Pancreas (tissue), 10 donors: ENCODE results near the gene ERVMER34-1. TPM values are rescaled to one million over a fixed set of nuclear protein-coding genes. Genes with fewer than 3 reads are reported as not detected.

ENCODE experiments used
- ATAC-seq, 4 donors: fragments of 200-7000 bp; cut with Tn5 transposase; one replicate each; pipeline versions ENCODE4 v1.8.0 to v1.9.1; 2020; ENCODE audit warnings: mild to moderate bottlenecking in 4 of 4, moderate library complexity in 4 of 4
- DNase-seq, 6 donors: peaks; one replicate each; pipeline ENCODE4 v3.0.0-alpha.2; 2020
- FAIRE-seq: peaks from 2 replicates; lab custom pipeline; 2012; peaks lifted over from hg19 to GRCh38; lab: Jason Lieb, UNC
- H3K27ac ChIP-seq, 4 donors: fragments of 200-600 bp; sonication (generic); 1 replicate in 3 of 4; 2 replicates in 1 of 4; pipeline versions ENCODE4 v1.5.0 to v1.8.0; 2020
- H3K27me3 ChIP-seq, 4 donors: fragments of 200-600 bp; one replicate each; pipeline ENCODE4 v1.8.0; 2021
- H3K36me3 ChIP-seq, 3 donors: fragments of 200-600 bp; sonication (generic) in 1 of 3; one replicate each; pipeline versions ENCODE4 v1.5.0 to v1.8.0; 2020 to 2021
- H3K4me1 ChIP-seq, 3 donors: fragments of 200-600 bp; one replicate each; pipeline ENCODE4 v1.8.0; 2021
- H3K4me3 ChIP-seq, 4 donors: fragments of 200-600 bp; sonication (generic) in 2 of 4; one replicate each; pipeline versions ENCODE4 v1.5.0 to v1.8.0; 2020 to 2021
- H3K9me3 ChIP-seq, 4 donors: fragments of 200-600 bp; one replicate each; pipeline ENCODE4 v1.8.0; 2021
- WGBS, 2 donors: extraction: QIAGEN DNeasy Blood & Tissue Kit; methylation state at CpG; one replicate each; pipeline ENCODE4 v1.1.7; 2013; 5-methylcytosine and 5-hydroxymethylcytosine counted together
- intact Hi-C, 3 donors: fragments of 100-400 bp; cut with DNase I; formaldehyde crosslinking; loops; one replicate each; pipeline versions ENCODE4 v1.11.1 to v1.14.2; 2022
- polyA plus RNA-seq, 2 donors: library from polyadenylated mRNA; stranded (reverse); fragments of 200-250 nt; gene quantifications; one replicate each; pipeline ENCODE4 v1.2.3, GENCODE V29; 2013
- total RNA-seq, 6 donors: library from RNA; stranded (reverse); fragmentation: NEBNext Ultra II Directional in 4 of 6; extraction: Animal tissue kit (Norgen Biotek cat#: 25700) in 4 of 6; gene quantifications; one replicate each; pipeline versions ENCODE4 v1.2.1 to v1.2.4, GENCODE V29; 2021 to 2023
- TF ChIP-seq, protein P1 (sequence below), 4 donors: fragments of 200-600 bp; sonication (generic) in 3 of 4; IDR thresholded peaks; one replicate each; pipeline versions ENCODE4 v1.5.0 to v1.8.0; 2021; ENCODE audit warnings: antibody characterized with exemption in 4 of 4
- donor health status: healthy with polysubstance abuse.
- donor health status: DM: no; HTN: no; CAD: no; lungs with moderate emphysema.
- donor health status: DM: no; HTN: no; CAD: no.
- donor health status: control.
- donor health status: control.
- donor health status: Bipolar disorder and iron deficiency.
- donor health status: DM: yes; HTN: yes; CAD: no.
- donor health status: DM: no; HTN: no; CAD: no.
- donor health status: DM: no; HTN: no; CAD: no.
- donor health status: DM: yes; HTN: yes; CAD: no.

ERVMER34-1 gene
- total and polyA plus RNA-seq, 8 donors, result 0.14 to 1.7 (median 0.29) TPM

DNA sequence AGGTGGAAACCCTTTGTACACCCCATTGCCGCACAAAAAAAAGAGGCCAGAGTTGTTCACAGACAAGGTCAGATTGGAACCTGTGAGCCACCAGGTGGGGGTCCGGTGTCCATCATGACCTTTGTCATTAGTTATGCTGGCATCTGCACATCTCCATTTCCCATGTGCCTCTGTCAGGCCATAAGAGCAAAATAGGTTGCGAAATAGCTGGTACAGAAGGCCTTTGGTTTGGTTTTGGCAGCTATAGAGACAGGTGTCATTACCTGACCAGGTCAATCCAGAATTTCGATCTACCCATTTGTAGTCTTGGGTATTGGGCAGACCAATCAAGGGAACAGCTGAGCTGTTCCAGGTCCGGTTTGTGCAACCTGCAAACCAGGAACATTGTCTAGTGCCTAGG, 6.6 kb downstream of the ERVMER34-1 start:
- TF ChIP-seq, protein P1, sequence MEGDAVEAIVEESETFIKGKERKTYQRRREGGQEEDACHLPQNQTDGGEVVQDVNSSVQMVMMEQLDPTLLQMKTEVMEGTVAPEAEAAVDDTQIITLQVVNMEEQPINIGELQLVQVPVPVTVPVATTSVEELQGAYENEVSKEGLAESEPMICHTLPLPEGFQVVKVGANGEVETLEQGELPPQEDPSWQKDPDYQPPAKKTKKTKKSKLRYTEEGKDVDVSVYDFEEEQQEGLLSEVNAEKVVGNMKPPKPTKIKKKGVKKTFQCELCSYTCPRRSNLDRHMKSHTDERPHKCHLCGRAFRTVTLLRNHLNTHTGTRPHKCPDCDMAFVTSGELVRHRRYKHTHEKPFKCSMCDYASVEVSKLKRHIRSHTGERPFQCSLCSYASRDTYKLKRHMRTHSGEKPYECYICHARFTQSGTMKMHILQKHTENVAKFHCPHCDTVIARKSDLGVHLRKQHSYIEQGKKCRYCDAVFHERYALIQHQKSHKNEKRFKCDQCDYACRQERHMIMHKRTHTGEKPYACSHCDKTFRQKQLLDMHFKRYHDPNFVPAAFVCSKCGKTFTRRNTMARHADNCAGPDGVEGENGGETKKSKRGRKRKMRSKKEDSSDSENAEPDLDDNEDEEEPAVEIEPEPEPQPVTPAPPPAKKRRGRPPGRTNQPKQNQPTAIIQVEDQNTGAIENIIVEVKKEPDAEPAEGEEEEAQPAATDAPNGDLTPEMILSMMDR (IDR thresholded peaks at IDR 0.05), result no peak
- WGBS, 2 donors, result 89 to 94% methylated on average over 5 of the region's 5 CpGs

DNA sequence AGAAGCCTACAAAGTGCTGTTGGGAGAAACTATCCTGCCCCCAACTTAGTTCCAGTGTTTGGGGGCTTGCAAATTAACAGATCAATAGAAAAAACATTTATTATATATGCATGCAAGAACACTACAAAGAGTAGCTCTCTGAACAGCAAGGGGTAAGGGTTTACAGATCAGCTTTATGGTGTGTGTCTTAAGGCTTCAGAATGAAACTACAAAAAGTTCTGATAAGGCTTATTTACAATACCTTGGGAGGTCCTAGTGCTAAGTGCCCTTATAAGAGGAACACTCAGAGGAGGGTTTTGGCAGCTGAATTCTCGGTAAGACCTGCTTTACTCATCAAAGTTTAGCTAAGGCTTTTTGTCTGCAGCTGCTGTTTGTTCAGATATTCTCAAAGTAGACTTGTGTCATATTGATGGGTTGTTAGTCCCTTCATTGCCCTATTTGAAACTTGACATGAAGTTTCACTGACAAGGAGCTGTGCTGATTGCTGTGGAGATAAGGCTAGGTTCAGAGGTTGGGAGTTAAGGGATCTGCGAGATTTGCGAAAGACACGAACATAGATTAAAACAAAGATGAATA, 7.7 kb downstream of the ERVMER34-1 start:
- no peak overlapping the region for H3K27ac ChIP-seq
- DNase-seq (no peak), ATAC-seq (no peak), FAIRE-seq (no peak)
- intact Hi-C loops, result no loop called here
- no peaks in the 10 kb centered on the region for H3K4me1 ChIP-seq
- H3K36me3 ChIP-seq, result no peaks in the 10 kb centered on the region
- TF ChIP-seq, protein P1 (IDR thresholded peaks at IDR 0.05), result no peak
- H3K9me3 ChIP-seq, result no peaks in the 10 kb centered on the region
- WGBS, 2 donors, result 86 to 89% methylated on average over 4 of the region's 4 CpGs
- no peaks in the 10 kb centered on the region for H3K27me3 ChIP-seq
- no peak overlapping the region for H3K4me3 ChIP-seq

More for the DNA sequence above, 6.6 kb downstream of the ERVMER34-1 start:
- no peaks in the 10 kb centered on the region for H3K9me3 ChIP-seq
- no peak overlapping the region for H3K27ac ChIP-seq
- no peaks in the 10 kb centered on the region for H3K27me3 ChIP-seq
- no peak for FAIRE-seq
- H3K4me3 ChIP-seq, result no peak overlapping the region
- no peaks in the 10 kb centered on the region for H3K36me3 ChIP-seq
- H3K4me1 ChIP-seq, result no peaks in the 10 kb centered on the region
- ATAC-seq, result no peak
- DNase-seq, result no peak
- intact Hi-C loops, result no loop called here

DNA sequence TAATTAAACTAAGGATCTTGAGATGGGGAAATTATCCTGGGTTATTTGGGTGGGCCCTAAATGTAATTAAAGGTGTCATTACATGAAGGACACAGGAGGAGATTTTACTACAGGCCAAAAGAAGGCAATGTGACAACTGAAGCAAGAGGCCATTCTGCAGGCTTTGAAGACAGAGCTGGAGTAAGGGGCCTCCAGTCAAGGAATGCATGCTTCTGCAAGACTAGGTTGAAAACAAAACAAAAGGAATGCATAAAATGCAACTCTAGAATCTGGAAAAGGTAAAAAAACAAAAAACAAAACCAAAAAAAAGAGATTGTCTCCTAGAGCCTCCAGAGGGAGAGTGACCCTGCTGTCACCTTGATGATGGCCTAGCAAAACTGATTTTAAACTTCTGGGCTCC, 21.6 kb downstream of the ERVMER34-1 start:
- no peak for ATAC-seq
- H3K4me1 ChIP-seq, result no peaks in the 10 kb centered on the region
- no peaks in the 10 kb centered on the region for H3K9me3 ChIP-seq
- intact Hi-C loops, result no loop called here
- TF ChIP-seq, protein P1 (IDR thresholded peaks at IDR 0.05), result no peak
- DNase-seq, result no peak
- H3K36me3 ChIP-seq, result no peaks in the 10 kb centered on the region
- no peak overlapping the region for H3K4me3 ChIP-seq
- no peaks in the 10 kb centered on the region for H3K27me3 ChIP-seq
- FAIRE-seq, result no peak
- H3K27ac ChIP-seq, result no peak overlapping the region

DNA sequence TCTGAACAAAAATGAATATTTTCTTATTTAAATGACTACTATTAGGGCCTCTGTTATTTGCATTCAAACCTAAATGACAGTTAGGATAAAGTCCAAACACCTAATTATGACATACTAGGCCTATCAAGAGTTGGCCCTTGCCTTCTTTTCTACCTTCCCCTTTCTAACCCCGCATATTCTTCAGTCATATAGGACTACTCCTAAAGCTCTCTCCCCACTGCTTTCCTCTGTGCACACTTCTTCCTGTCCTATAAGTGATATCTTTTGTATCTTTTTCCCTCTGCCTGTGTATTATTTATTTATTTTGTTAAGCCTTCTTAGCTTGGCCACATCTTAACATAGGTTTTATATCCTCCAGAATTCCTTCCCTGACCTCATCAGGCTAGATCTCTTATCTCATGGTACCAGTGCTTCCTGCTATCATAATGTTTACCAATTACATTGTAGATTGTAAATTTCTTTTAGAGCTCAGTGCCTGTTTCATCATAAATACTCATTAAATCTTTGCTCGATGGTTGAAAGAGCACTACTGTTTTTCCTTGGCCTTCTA, 22.5 kb downstream of the ERVMER34-1 start:
- no peaks in the 10 kb centered on the region for H3K9me3 ChIP-seq
- H3K36me3 ChIP-seq, result no peaks in the 10 kb centered on the region
- FAIRE-seq (no peak), ATAC-seq (no peak), DNase-seq (no peak)
- TF ChIP-seq, protein P1 (IDR thresholded peaks at IDR 0.05), result no peak
- WGBS, 2 donors, result 88 to 93% methylated on average over 2 of the region's 2 CpGs
- intact Hi-C loops, result no loop called here
- no peaks in the 10 kb centered on the region for H3K4me1 ChIP-seq
- no peaks in the 10 kb centered on the region for H3K27me3 ChIP-seq
- no peak overlapping the region for H3K27ac ChIP-seq
- H3K4me3 ChIP-seq, result no peak overlapping the region

DNA sequence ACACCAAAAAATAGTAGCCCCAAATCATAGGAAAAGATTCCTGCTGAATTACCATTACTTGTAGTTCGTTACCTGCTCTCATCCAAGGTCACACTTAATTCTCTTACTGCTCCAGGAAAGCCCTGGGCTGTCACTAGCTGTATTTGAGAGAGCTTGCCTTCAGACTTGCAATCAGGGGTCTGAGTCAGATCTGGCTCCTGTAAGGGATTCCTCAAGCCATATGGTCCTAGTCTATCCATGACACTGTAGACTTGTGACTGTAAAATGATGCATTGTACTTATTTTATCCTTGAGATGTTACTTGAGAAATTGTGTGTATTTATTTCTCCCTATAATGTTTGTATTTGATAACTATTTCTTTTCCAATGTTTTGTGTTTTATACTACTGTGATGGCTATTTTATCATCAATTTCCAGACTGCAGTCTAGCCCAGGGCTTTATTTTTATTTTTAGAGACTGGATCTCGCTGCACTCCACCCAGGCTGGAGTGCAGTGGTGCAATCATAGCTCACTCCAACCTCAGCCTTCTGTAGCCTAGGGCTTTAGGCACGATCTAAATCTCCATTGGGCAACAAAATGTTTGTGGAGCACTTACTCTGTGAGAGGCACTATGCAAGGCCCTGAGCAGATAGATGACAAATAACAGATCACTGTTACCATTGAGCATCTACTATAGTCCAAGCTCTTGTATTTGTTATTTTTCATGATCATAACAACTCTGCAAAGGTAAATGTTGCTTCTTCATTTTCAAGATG, 24.2 kb downstream of the ERVMER34-1 start:
- no peak for DNase-seq
- intact Hi-C loops, result no loop called here
- Histone ChIP-seq H3K9me3 (no peaks in the 10 kb centered on the region), H3K4me1 (no peaks in the 10 kb centered on the region), H3K27ac (no peak overlapping the region), H3K36me3 (no peaks in the 10 kb centered on the region), H3K4me3 (no peak overlapping the region), H3K27me3 (no peaks in the 10 kb centered on the region)
- WGBS, 2 donors, result 71 to 75% methylated on average over 3 of the region's 3 CpGs
- ATAC-seq, result no peak
- no peak for FAIRE-seq
- TF ChIP-seq, protein P1 (IDR thresholded peaks at IDR 0.05), result no peak
